HG03342 (cell line): ENCODE data around the gene LHPP.

Experiments
- ATAC-seq: cut with Tn5 transposase; IDR thresholded peaks from one replicate; pipeline ENCODE4 v1.9.1; 2021; ENCODE audit warnings: mild to moderate bottlenecking, moderate library complexity; ENCODE audit not compliant: unreplicated experiment

LHPP gene

DNA sequence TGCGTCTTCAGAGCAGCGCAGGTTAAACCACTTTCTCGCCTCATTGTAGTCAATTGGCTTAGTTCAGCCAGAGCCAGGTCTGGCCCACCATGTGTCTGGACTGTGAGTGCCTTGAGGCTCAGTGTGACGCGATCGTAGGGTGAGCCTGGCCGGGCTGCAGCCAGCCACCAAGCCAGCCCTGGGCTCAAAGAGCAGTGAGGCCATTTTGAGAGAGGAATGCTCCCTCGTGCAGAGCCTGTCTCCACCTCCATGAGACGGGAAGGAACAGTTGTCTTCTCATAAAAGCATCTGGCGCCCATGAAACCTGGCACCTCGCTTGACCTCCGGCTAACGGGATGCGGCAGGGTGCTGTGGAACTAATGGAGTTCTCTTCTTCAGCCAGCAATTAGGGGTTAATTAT, 34.5 kb downstream of the LHPP start:
- ATAC-seq = no peak

DNA sequence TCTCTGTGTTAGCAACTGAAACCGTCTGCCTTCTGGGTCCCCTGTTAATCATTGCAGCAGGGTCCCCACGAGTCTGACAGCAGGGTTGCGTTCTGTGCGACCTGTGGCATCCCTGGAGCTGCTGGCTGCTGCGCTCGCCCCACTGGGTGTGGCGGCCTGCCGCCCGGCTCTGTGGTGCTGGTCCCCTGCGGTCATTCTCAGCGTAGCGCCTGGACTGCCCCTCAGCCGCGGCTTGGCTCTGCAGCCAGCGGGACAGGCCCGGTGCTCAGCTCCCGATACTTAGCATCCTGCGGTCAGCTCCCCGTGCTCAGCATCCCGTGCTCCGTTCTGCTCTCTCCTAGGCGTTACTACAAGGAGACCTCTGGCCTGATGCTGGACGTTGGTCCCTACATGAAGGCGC, 35.0 kb downstream of the LHPP start:
- ATAC-seq = no peak

DNA sequence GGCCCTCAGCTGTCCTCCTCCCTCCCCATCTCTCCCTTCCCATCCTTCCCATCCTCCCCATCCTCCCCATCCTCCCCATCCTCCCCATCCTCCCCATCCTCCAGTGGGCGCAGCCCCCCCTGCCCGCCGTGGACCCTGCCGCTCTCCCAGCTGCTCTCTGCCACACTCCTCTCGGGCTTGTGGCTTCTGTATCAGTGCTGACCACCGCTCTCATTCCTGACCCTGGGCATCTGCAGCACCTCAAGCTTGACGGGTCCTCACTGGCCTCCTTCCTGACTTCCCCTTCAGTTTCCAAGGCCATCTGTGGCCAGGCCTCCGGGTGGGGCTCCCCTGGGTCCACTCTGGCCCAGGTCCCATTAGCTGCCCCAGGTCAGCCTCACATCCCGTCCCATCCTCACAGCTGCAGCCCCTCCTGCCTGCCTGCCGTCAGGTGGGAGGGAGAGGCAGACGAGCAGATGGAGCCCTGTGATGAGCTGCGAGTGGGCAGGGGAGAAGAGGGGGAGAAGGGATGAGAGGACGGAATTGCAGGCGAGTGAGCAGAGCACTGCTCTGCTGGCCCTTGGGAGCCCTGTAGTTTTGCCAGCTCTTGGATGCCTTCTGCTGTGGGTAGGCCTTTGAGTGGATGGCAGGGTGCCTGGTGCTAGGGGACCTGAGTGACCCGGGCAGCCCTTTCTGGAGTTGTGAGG, 35.7 kb downstream of the LHPP start:
- no peak for ATAC-seq

- no peak for ATAC-seq
Measured at GRCh38 chr10:124498056-124498455, 36.4 kb downstream of the LHPP start.

- ATAC-seq = no peak
Measured at GRCh38 chr10:124500757-124501156, 39.1 kb downstream of the LHPP start.

GRCh38 chr10:124504711-124505110, 43.1 kb downstream of the LHPP start:
- ATAC-seq = no peak

- ATAC-seq = no peak
Measured at GRCh38 chr10:124505279-124505678, 43.7 kb downstream of the LHPP start.

DNA sequence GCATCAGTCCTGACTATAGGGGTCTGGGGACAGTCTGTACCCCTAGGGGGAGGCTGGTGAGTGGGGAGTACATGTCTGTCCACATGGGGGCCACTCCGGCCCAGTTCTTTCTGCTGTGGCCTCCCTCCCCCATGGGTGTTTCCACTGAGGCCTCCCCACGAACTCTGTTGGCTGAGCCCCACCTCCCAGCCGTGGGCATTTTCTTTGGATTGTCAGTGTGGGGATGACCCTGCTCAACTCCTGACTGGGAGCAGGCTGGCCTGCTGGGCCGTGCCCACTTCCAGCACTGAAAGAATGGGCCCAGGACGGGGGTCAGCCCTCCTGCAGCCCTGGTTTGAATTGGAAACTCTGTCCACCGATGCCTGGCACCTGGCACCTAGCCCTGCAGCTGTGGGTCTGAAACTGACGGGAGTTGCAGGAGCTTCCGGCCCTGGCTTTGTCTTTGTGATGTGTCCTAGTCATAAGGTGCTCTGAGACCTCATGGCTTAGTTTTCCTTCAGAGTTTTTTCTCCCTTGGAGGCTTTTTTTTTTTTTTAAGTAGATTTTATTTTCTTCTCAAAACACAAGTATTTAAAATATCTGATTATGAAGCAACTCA, 46.5 kb downstream of the LHPP start:
- ATAC-seq = no peak

DNA sequence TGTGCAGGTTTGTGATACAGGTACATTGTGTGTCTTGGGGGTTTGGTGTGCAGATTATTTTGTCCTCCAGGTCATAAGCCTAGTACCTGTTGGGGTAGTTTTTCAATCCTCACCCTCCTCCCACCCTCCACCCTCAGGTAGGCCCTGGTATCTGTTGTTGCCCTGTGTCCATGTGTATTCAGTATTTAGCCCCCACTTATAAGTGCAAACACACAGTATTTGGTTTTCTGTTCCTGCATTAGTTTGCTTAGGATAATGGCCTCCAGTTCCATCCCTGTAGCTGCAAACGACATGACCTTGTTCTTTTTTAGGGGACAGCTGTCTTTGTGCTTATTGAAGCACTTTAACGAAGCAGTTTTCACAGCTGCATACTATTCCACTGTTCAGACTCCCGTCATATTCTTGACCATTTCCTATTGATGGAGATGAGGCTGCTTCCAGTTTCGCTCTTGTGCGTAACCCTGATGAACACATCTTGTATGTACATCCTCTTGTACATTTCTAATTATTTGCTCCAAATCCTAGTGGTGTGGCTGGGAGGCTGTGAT, 47.4 kb downstream of the LHPP start:
- ATAC-seq = no peak

DNA sequence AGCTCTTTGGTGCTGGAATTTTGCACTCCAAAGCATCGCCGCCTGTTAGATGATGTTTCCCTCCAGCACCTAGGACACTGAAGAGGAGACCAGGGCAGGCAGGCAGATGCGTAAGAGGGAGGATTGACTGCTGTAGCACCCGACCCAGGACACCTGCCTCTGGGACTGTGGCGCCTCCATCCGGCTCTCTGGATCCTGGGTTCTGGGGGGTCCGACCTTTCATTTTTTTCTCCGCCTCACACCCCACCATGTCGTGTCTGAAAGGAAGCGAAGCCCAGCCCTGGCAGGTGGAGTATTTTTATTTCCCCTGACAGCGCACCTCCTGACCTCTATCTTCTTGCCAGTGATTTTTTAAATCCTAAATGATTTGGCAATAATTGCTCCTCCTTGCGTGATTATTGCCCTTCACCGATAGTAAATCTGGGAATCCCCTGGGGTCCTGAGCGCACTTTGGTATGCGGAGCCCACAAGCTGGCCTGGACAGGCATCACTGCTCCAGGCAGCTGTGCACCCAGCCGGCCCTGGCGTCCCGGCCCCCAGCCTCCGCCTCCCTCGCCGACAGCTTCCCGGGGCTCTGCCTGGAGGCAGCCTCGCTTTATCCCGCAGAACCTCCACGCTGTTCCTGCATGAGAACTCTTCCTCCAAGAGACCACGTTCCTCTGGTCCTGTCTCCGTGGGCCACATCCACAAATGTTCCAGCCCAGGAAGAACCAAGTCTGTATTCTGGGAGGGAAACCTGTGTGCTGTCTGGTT, 48.4 kb downstream of the LHPP start:
- no peak for ATAC-seq

- ATAC-seq = no peak
Measured at GRCh38 chr10:124510759-124511158, 49.1 kb downstream of the LHPP start.

GRCh38 chr10:124511205-124512039, 49.8 kb downstream of the LHPP start:
- no peak for ATAC-seq

DNA sequence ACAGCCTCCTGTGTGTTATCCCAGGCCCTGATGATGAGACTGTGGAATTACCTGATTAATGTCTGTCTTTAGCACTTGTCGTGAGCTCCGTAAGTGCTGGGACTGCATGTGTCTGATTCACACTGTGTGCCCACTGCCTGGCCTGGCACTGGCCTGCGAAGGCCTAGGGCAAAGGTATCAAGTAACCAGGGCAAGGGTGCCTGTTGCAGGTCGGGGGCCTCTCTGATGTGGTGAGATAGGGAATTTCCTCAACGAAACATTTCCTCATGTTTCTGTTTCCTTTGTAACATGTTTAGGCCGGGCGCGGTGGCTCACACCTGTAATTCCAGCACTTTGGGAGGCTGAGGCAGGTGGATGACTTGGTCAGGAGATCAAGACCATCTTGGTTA, 50.4 kb downstream of the LHPP start:
- no peak for ATAC-seq

DNA sequence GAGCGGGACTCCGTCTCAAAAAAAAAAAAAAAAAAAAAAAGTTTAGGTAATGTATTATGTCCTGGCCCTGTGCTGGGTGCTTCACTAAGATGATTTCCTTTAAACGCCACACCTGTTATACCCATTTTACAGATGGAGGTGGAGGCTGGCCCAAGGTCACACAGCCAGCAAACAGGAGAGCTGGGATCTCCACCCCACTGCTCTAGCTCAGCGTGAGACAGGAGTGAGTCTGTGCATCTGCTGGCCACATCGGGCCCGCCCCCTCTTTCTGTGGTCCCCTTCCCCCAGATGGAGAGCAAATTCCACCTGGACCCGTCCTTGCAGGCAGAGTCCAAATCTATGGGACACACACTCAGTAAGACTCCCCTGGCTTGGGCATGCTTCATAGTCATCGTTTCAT, 51.0 kb downstream of the LHPP start:
- ATAC-seq = no peak

DNA sequence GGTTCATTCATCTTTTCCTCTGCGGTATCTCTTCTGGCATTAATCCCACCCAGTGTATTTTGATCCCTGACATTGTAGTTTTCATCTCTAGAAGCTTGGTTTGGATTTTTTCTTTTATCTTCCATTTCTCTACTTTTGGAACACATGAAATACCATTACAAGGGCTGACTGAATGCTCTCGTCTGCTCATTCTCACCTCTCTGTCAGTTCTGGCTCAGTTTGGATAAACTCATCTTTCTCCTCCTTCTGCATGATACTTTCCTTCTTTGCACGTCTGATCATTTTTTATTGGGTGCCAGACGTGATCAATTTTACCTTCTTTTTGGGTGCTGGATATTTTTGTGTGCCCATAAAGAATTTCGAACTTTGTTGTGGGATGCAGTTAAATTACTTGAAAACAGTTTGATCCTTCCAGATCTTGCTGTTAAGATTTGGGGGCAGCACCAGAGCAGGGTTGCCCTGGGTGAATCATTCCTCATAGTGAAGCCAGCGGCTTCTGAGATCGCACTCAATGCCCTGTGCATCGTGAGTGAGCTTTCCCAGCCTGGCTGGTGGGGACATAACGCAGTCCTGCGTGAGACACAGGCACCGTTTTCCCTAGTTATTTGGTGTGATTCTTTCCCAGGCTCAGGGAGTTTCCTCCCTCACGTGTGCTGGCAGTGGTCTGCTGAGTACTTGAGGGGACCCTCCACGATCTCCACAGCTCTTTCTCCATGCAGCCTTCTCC, 53.8 kb downstream of the LHPP start:
- ATAC-seq = no peak

DNA sequence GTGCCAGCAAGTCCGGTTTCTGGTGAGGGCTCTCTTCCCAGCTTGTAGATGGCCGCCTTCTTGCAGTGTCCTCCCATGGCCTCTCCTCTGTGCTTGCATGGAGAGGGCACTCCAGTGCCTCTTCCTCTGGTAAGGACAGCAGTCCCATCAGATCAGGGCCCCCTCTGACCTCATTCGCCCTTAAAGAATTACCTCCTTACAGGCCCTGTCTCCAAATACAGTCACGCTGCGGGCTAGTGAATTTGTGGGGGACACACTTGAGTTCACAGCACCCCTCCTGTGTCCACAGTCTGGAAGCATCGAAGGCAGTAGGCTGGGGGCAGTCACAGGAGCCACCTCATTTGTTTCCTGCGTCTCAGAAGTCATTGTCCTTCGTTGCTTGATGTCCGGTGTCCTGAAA, 54.6 kb downstream of the LHPP start:
- ATAC-seq = no peak

DNA sequence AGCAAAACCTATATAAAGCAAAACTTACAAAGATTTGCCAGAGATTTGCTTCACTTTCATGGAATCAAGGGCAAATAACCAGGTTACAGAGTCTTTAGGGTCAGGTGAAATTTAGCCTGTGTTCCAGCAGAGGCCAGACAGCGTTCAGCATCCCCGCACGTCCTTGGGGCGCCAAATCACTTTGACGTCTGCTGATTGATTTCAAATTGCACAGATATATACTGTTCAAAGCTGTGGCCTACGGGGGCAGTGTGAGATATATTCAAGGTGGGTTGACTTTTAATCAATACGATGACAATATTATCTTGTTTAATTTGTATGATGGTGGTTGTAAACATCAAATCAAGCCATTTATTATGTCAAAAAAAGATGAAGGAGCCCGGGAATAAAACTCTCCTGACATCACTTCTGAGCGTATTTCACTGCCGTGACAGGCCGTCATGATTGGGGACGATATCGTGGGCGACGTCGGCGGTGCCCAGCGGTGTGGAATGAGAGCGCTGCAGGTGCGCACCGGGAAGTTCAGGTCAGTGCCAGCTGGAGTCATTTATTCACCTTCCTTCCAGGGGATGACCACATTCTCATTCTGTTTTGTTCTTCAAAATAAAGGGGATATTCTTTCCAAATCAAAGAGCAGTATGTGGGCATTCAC, 55.2 kb downstream of the LHPP start:
- no peak for ATAC-seq

DNA sequence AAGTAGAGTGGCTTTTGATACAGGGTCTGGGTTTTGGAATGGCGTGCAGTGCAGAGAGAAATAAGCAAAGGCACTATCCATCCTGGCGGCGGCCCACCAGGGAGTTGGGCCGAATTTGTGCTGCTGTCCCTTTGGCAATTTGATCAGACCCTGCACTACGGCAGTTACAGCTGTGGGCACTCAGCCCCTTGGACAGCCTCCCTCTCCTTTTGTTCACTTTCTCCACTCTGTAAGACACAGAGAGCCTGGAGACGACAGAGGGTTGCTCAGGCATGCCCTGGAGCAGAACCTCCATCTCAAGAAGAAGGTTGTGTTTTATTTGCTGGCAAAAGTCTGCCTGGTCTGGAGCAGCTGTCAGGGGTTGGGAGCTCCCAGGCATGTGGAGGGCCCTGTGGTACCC, 55.8 kb downstream of the LHPP start:
- ATAC-seq = no peak

GRCh38 chr10:124517931-124518330, 56.3 kb downstream of the LHPP start:
- ATAC-seq = no peak

DNA sequence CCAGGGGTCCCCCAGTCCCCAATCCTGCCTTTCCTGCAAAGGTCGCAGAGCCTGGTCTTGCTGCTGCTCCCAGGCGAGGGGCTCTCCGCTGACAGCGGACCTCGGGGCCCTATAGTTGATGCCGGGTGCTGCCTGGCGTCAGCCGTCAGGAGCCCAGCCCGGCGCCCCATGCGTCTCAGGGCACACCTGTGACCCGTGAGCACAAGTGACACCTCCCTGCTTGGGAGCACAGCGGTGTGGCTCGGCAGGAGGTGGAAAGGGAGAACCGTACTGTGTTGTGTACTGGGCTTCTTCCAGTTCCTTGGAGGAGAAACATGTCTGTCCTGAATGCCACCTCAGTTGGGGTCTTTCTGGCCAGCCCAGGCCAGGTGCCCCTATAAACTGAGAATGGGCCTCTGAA, 56.7 kb downstream of the LHPP start:
- no peak for ATAC-seq
